Measurements from ENCODE around the gene SUGCT. TPM values are rescaled to one million over a fixed set of nuclear protein-coding genes. Genes with fewer than 3 reads are reported as not detected.

Gene SUGCT
- total RNA-seq, 1 experiment from 2014 or later = 5.4 TPM

GRCh38 chr7:40675741-40676140, 540.9 kb downstream of the SUGCT start:
- Histone ChIP-seq H4K91ac (ENCODE audit: insufficient read length, low read depth, low read length) (no peak overlapping the region), H2BK12ac (ENCODE audit: insufficient read length, low read depth, low read length) (no peak overlapping the region), H3K4ac (ENCODE audit: low read depth, low read length) (no peak overlapping the region), H3K9me3 (ENCODE audit: control insufficient read depth, low read depth, low read length) (no peaks in the 10 kb centered on the region), H3K27ac (ENCODE audit: insufficient read length, low read depth, low read length) (no peak overlapping the region), H4K8ac (replicated peaks; ENCODE audit: insufficient read length, low read depth, low read length) (no peak overlapping the region), H2BK5ac (ENCODE audit: insufficient read length, low read length) (no peak overlapping the region), H4K5ac (ENCODE audit: insufficient read length, low read depth, low read length) (no peak overlapping the region), H3K23ac (ENCODE audit: insufficient read length, low read depth, low read length) (no peak overlapping the region), H3K9ac (ENCODE audit: extremely low read depth, insufficient read length, low read length) (no peak overlapping the region), H3K79me1 (ENCODE audit: insufficient read depth, low read depth, low read length, poor library complexity, severe bottlenecking) (no peaks in the 10 kb centered on the region), H2AFZ (ENCODE audit: low read length) (no peak overlapping the region), H3K27me3 (ENCODE audit: insufficient read depth, low read length) (no peaks in the 10 kb centered on the region), H3K18ac (ENCODE audit: insufficient read length, low read depth, low read length) (no peak overlapping the region), H3K56ac (ENCODE audit: insufficient read length, low read depth, low read length) (no peak overlapping the region), H2BK120ac (ENCODE audit: low read depth, low read length, poor library complexity, severe bottlenecking) (no peak overlapping the region), H3K79me2 (ENCODE audit: insufficient read depth, low read length) (no peaks in the 10 kb centered on the region), H3K23me2 (ENCODE audit: insufficient read length, low read depth, low read length, poor library complexity, severe bottlenecking) (no peaks in the 10 kb centered on the region), H3T11ph (ENCODE audit: low read length) (no peak overlapping the region), H3K4me1 (ENCODE audit: insufficient read depth, low read length) (no peaks in the 10 kb centered on the region), H4K20me1 (ENCODE audit: control insufficient read depth, insufficient read depth, insufficient read length) (no peaks in the 10 kb centered on the region), H2BK15ac (ENCODE audit: low read depth, low read length) (no peak overlapping the region), H3K14ac (ENCODE audit: insufficient read depth, low read length) (no peak overlapping the region), H2AK5ac (ENCODE audit: insufficient read length, low read length) (no peak overlapping the region), H2BK20ac (ENCODE audit: low read depth, low read length, poor library complexity, severe bottlenecking) (no peak overlapping the region), H3K4me2 (ENCODE audit: insufficient read depth, insufficient read length, low read length) (no peak overlapping the region)
- Mint-ChIP-seq H3K9me3 (no peaks in the 10 kb centered on the region), H3K4me1 (peaks cover 0 to 3% of the 10 kb centered on the region in 2 experiments; a peak in 1 of 4 replicates), H3K4me3 (no peak overlapping the region), H3K27me3 (ENCODE audit: low read depth) (no peaks in the 10 kb centered on the region), H3K36me3 (ENCODE audit: insufficient read depth in 1 of 3, low read depth in 3 of 3) (no peaks in the 10 kb centered on the region), H3K27ac (no peak overlapping the region)
- no peak for DNase-seq
- no CpG with 5 or more reads among the region's 3 CpGs for WGBS (ENCODE audit: extremely low coverage, insufficient read length, low lambda C conversion rate)
- TF ChIP-seq, protein P1, sequence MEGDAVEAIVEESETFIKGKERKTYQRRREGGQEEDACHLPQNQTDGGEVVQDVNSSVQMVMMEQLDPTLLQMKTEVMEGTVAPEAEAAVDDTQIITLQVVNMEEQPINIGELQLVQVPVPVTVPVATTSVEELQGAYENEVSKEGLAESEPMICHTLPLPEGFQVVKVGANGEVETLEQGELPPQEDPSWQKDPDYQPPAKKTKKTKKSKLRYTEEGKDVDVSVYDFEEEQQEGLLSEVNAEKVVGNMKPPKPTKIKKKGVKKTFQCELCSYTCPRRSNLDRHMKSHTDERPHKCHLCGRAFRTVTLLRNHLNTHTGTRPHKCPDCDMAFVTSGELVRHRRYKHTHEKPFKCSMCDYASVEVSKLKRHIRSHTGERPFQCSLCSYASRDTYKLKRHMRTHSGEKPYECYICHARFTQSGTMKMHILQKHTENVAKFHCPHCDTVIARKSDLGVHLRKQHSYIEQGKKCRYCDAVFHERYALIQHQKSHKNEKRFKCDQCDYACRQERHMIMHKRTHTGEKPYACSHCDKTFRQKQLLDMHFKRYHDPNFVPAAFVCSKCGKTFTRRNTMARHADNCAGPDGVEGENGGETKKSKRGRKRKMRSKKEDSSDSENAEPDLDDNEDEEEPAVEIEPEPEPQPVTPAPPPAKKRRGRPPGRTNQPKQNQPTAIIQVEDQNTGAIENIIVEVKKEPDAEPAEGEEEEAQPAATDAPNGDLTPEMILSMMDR (conservative IDR thresholded peaks at IDR 0.05) = no peak
